22Rv1 (cell line): Measurements from ENCODE around the gene DNASE1L1.

Source experiments
- H3K27ac ChIP-seq: fragments of 450-650 bp; 2 replicates; pipeline ENCODE4 v1.5.1; 2017
- CTCF ChIP-seq: fragments of 450-650 bp; IDR thresholded peaks from 2 replicates; pipeline ENCODE4 v1.5.1; 2017; ENCODE audit warnings: mild to moderate bottlenecking
- ZFX ChIP-seq: fragments of 450-650 bp; IDR thresholded peaks from 2 replicates; pipeline ENCODE4 v1.6.1; 2017; ENCODE audit warnings: antibody characterized with exemption, borderline replicate concordance

The DNASE1L1 gene

GRCh38 chrX:154403192-154403591, 5.9 kb downstream of the DNASE1L1 start:
- TF ChIP-seq ZFX: no peak
- no peak for TF ChIP-seq CTCF
- no peak overlapping the region for H3K27ac ChIP-seq

- H3K27ac ChIP-seq: peak overlapping the region; percentile 93
- TF ChIP-seq ZFX: no peak
- no peak for TF ChIP-seq CTCF
These were observed 6.4 kb downstream of the DNASE1L1 start for GRCh38 chrX:154402622-154403127.

GRCh38 chrX:154401918-154402621, 7.0 kb downstream of the DNASE1L1 start:
- TF ChIP-seq ZFX (no peak), CTCF (no peak)
- peak overlapping the region; percentile 93 for H3K27ac ChIP-seq

GRCh38 chrX:154401045-154401799, 7.8 kb downstream of the DNASE1L1 start:
- peak overlapping the region; percentile 93 for H3K27ac ChIP-seq

GRCh38 chrX:154400369-154400817, 8.7 kb downstream of the DNASE1L1 start:
- peak overlapping the region; percentile 93 for H3K27ac ChIP-seq

More at GRCh38 chrX:154401045-154401799, 7.8 kb downstream of the DNASE1L1 start:
- TF ChIP-seq CTCF (no peak), ZFX (no peak)

- peak overlapping the region; percentile 93 for H3K27ac ChIP-seq
- TF ChIP-seq CTCF (no peak), ZFX (no peak)
These were observed 9.3 kb downstream of the DNASE1L1 start for GRCh38 chrX:154399527-154400368.
